Colonic mucosa (tissue), 4 donors: ENCODE data around the gene RPL4. TPM values are rescaled to one million over a fixed set of nuclear protein-coding genes. Genes with fewer than 3 reads are reported as not detected.

Experiments
- DNase-seq: peaks from one replicate; pipeline ENCODE4 v3.0.0-alpha.2; 2020
- H3K27ac ChIP-seq: fragments of 200-600 bp; one replicate; pipeline ENCODE4 v1.8.0; 2021
- H3K27me3 ChIP-seq: fragments of 200-600 bp; one replicate; pipeline ENCODE4 v1.8.0; 2021
- H3K36me3 ChIP-seq: fragments of 200-600 bp; one replicate; pipeline ENCODE4 v1.8.0; 2021
- H3K4me1 ChIP-seq: fragments of 200-600 bp; one replicate; pipeline ENCODE4 v1.8.0; 2021; ENCODE audit warnings: mild to moderate bottlenecking
- H3K4me3 ChIP-seq: fragments of 200-600 bp; one replicate; pipeline ENCODE4 v1.8.0; 2021
- H3K9ac ChIP-seq, 2 donors: one replicate each; pipeline ENCODE4 v1.7.0; 2013; ENCODE audit warnings: control low read depth in 2 of 2, low read depth in 2 of 2, low read length in 2 of 2
- H3K9me3 ChIP-seq: fragments of 200-600 bp; one replicate; pipeline ENCODE4 v1.8.0; 2021
- CTCF ChIP-seq: fragments of 200-600 bp; IDR thresholded peaks from one replicate; pipeline ENCODE4 v1.8.0; 2022; ENCODE audit warnings: antibody characterized with exemption, mild to moderate bottlenecking
- intact Hi-C: fragments of 100-400 bp; cut with DNase I; formaldehyde crosslinking; loops from one replicate; pipeline ENCODE4 v1.14.1; 2022
- total RNA-seq, 2 donors: library from RNA; stranded (reverse); fragmentation: NEBNext Ultra II Directional in 1 of 2; extraction: Animal tissue kit (Norgen Biotek cat#: 25700) in 1 of 2; gene quantifications; one replicate each; pipeline ENCODE4 v1.2.1, GENCODE V29; 2021
- donor health status: healthy.
- donor health status: DM: no; HTN: no; CAD: no.
- donor health status: DM: no; HTN: no; CAD: no.

RPL4 gene
- total RNA-seq = 1,000 to 10,000 TPM; 1,582 to 1,802 TPM

GRCh38 chr15:66504563-66505429, at the start of gene RPL4, which contains the start of gene ZWILCH:
TSS of gene RPL4 (minus strand) at chr15:66504855. CDS start at chr15:66504790, 65 bp downstream.
TSS of gene ZWILCH (plus strand) at chr15:66505326. CDS start at chr15:66505339, 13 bp downstream.
- peak; percentile 85 for DNase-seq
- Histone ChIP-seq H3K36me3 (peaks cover 8% of the 10 kb centered on the region), H3K27me3 (no peaks in the 10 kb centered on the region), H3K4me1 (peaks cover 6% of the 10 kb centered on the region), H3K27ac (peak within 1 kb of the TSS; percentile 78), H3K4me3 (peak within 1 kb of the TSS; percentile 85), H3K9me3 (no peaks in the 10 kb centered on the region), H3K9ac (peak within 1 kb of the TSS; percentile 80 to 94)
- intact Hi-C loops = no loop called here
- no peak for TF ChIP-seq CTCF

GRCh38 chr15:66545255-66545654, 40.6 kb upstream of the RPL4 start:
- no peak overlapping the region for H3K4me3 ChIP-seq
- intact Hi-C loops = no loop called here

GRCh38 chr15:66542896-66543295, 38.2 kb upstream of the RPL4 start:
- no peak for TF ChIP-seq CTCF

More at GRCh38 chr15:66545255-66545654, 40.6 kb upstream of the RPL4 start:
- Histone ChIP-seq H3K27me3 (no peaks in the 10 kb centered on the region), H3K9ac (no peak overlapping the region), H3K27ac (no peak overlapping the region), H3K9me3 (no peaks in the 10 kb centered on the region), H3K36me3 (no peaks in the 10 kb centered on the region), H3K4me1 (no peaks in the 10 kb centered on the region)
- DNase-seq = no peak
- TF ChIP-seq CTCF = no peak

GRCh38 chr15:66535056-66535455, 30.4 kb upstream of the RPL4 start:
- no peak for DNase-seq
- Histone ChIP-seq H3K36me3 (no peaks in the 10 kb centered on the region), H3K4me3 (no peak overlapping the region), H3K27ac (no peak overlapping the region), H3K9ac (no peak overlapping the region), H3K4me1 (no peaks in the 10 kb centered on the region), H3K9me3 (no peaks in the 10 kb centered on the region), H3K27me3 (no peaks in the 10 kb centered on the region)
- no peak for TF ChIP-seq CTCF
- intact Hi-C loops = no loop called here

More at GRCh38 chr15:66542896-66543295, 38.2 kb upstream of the RPL4 start:
- Histone ChIP-seq H3K4me3 (no peak overlapping the region), H3K36me3 (no peaks in the 10 kb centered on the region), H3K27me3 (no peaks in the 10 kb centered on the region), H3K4me1 (no peaks in the 10 kb centered on the region), H3K9ac (no peak overlapping the region), H3K9me3 (no peaks in the 10 kb centered on the region), H3K27ac (no peak overlapping the region)
- intact Hi-C loops = no loop called here
- no peak for DNase-seq

- intact Hi-C loops = no loop called here
- H3K27ac ChIP-seq = no peak overlapping the region
- H3K9ac ChIP-seq = no peak overlapping the region
- H3K36me3 ChIP-seq = no peaks in the 10 kb centered on the region
- no peaks in the 10 kb centered on the region for H3K4me1 ChIP-seq
- no peak for TF ChIP-seq CTCF
- H3K27me3 ChIP-seq = no peaks in the 10 kb centered on the region
- no peaks in the 10 kb centered on the region for H3K9me3 ChIP-seq
- H3K4me3 ChIP-seq = no peak overlapping the region
- DNase-seq = no peak
Measured at GRCh38 chr15:66524838-66525237, 20.2 kb upstream of the RPL4 start.
